EL (cell line): ENCODE data around the gene RGL2.
"Not testable (repeated sequence)": the region's sequence is repeated elsewhere in the genome, so short reads cannot be mapped to it uniquely, and the experiment has no call there.

ENCODE experiments used
- DNase-seq: peaks from one replicate; pipeline ENCODE4 v3.0.0-alpha.2; 2016

Gene RGL2

DNA sequence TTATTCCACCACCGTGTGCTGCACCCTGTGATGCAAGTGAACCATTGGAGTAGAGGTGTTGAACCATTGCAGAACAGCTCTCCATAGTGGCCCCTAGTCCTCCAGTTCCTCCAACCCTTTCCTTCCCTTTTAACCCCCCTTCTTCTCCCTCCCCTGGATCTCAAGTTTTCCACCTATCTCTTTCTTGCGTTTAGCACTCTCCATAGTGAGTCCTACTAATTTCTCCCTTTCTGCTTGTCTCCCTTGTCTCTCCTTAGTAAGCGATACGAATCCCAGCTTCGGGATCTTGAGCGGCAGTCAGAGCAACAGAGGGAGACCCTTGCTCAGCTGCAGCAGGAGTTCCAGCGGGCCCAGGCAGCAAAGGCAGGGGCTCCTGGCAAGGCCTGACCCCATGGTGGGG lies 8.3 kb downstream of the RGL2 start:
- DNase-seq = no peak

DNA sequence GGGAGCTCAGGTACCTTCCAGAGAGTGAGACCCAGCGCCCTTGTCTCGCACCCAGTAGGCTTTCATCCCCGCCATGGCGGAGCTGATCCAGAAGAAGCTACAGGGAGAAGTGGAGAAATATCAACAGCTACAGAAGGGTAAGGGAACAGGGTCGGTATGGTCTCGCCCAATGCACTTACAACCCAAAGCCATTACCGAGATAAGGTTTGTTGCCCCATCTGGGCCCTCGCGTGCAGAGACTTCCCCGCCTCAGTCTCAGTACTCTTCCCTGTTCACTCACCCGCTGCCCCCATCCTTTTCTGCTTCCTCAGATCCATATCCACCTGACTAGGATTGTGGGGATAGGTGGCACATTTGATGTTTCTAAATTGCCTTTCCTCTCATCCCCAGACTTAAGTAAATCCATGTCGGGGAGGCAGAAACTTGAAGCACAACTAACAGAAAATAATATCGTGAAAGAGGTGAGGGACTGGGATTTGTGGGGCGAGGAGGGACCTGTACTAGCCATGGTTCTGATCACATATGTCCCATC lies 8.9 kb downstream of the RGL2 start:
- no peak for DNase-seq

DNA sequence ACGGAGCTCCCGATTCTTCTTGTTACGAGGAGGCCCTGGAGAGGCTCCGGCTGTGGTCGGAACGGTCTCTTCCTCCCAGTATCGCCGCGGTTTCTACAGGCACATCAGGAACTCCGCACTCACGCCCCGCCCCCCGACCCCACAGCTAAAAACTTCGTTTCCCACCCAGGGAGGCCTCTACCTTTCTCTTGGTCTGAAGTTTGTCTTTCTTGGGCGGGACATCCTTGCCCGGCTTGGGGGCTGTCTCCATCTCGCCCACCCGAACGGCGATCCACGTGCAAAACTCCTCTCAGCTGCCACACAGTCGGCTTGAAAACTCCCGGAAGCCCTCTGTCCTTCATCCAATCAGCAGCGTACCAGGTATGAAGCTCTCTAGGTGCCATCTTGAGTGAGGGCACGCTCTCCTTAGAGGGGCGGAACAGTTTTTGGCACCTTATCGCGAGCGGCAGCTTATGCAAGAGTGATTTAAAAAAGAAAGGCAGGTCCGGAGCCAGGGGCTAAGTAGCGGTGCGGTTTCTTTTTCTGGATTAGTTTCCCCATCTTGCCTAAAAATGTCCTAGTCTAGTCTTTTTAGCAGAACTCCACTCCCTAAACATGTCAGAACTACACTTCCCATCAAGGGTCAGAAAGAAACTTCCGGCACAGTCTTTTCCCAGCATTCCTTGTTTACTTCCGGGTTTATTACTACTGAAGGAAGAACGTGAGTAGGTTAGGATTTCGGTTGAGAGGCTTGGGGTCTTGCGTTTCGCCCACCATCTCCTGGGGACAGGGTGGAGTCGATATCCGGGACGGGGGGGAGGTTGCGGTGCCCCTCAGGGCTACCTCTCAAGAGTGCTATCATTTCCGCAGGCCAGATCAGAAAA lies 9.6 kb downstream of the RGL2 start, which contains the start of the genes PFDN6 and WDR46:
TSS of gene PFDN6 (plus strand) at position 681 of the 863 bp plus-strand sequence. CDS start 256 bp downstream, outside the sequence.
TSS of gene WDR46 (minus strand) at position 319 of the 863 bp plus-strand sequence. CDS start at position 250, 69 bp downstream.
- DNase-seq = peak; percentile 92

DNA sequence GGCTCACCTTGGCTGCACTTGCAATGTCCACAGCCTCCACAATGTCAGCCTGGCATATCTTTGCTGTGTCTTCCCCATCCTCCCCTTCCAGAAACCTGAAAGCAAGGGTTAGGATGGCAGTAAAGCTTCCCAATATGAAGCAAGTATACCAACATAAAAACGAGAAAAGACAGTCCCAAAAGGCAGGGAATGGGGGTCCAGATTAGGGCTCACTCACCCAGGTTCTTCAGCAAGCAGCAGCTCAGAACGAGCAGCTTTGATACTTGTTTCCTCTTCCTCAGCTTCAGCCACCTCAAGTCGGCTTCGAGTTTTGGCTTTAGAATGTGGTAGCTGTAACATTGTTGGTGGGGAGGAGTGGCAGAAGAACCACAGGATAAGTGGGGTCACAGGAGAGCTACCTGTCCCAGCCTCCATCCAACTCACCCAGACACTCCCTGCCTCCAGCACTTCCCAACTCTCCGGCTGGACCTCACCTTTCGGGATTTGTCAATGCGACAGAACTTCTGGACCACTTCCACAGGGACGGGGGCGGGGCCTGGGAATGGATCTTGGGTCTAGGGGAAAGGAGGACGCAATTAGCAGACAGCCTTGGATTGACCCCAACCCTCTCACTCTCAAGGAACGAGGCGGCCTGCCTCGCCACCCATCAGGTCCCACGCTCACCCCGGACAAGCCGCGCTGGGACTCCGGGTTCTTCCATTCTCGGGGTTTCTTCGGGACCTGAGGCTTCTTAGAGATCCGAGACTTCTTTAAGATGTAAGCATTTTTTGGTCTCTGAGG lies 10.4 kb downstream of the RGL2 start:
- no peak for DNase-seq

DNA sequence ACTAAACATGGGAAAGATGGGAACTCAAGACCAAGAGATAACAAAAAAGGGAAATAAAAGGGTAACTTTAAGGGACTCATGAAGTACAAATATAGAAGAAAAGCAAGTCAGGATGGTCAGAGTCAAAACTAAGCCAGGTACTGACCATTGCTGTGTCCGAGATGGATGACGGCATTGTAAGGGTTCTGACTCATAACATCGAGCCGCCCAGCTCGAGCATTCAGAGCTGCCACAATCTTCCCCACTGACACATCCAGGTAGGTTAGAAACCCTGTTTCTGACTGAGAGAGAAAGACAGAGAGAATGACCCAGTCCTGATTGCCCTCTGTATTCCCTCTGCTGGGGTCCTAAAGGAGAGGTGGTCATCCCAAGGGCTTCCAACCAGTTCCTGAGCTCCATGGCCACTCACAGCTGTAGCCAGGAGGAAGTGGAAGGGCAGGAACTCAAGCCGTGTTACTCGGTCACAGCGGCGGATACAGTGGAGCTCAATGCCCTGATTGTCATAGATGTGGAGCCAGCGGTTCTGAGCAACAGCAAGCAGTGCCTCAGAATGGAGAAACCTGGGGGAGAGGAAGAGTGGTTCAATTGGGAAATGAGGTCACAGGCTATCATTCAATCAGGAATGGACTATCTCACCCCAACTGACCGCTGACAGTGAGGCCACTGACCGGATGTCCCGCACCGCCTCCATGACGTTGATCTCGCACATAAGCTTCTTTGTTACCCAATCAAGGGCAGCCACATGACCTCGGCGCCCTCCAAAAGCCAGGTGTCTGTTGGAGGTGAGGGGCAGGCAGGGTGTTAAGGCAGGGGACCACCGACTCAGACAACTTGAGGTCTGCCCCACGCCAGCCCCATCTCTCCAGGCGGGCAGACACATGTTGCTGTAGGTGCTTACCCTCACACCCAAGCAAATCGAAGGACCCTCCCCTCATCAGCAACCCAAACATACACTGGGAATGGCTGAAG lies 11.5 kb downstream of the RGL2 start:
- DNase-seq = no peak

DNA sequence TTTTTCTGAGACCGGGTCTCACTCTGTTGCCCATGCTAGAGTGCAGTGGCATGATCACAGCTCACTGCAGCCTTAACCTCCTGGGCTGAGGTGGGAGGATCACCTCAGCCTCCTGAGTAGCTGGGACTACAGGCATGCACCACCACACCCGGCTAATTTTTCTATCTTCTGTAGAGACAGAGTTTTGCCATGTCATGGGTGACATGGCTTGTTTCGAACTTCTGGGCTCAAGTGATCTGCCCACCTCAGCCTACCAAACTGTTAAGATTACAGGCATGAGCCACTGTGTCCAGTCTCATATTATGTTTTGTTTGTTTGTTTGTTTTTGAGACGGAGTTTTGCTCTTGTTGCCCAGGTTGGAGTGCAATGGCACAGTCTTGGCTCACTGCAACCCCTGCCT lies 13.5 kb downstream of the RGL2 start:
- DNase-seq = not testable (repeated sequence)

DNA sequence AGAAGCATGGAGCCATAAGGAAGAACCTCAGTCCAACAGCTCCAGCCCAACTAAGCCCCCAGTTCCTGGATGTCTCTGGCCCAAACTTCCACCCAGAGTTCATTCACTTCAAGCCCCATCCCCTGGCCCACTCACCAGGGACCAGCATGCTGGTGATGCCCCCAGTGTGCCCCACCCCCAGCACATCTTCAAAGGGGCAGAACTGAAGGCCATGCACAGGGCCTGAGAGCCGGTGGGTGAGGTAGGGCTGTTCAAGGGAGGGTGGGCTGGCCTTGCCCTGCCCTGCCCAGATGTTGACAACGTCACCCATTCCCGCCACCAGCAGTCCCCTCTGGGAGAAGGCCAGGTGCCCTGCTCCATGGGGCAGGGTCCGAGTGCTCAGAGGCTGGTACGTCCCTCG lies 18.2 kb downstream of the RGL2 start:
- DNase-seq = no peak

DNA sequence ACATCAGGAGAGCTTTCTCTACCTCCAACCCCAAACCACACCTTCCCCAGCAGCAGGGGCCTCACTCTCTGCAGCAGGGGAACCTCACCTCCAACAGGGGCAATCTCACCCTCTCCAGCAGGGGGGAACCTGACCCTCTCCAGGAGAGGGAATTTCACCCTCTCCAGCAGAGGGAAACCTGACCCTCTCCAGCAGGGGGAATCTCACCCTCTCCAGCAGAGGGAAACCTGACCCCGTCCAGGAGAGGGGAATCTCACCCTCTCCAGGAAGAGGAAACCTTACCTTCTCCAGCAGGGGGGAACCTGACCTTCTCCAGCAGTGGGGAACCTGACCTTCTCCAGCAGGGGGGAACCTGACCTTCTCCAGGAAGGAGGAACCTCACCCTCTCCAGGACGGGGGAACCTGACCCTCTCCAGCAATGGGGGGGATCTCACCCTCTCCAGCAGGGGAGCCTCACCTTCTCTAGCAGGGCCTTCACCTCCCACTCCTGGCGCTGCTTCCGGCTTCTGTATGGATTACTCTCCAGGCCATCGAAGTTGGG lies 18.7 kb downstream of the RGL2 start:
- peak; percentile 65 for DNase-seq

DNA sequence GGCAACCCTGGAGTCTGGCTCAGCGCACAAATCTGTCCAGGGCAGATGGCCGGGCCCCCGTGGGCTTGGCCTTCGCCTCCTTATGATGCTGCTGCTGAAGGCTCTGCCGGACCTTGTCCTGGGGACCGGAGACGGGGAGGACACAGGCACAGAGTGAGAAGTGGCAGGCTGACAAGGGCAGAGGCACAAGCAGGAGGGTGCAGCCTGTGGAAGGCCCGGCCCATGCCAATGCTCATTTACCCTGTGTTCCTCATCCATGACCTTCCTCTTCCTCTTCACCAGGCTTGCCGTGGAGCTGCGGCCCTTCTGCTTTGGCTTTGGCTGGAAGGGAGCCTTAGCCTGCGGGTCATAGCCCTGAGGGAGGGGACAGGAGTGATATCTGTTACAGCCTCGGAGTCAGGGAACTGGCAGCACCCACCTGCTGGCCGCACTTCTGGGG lies 19.5 kb downstream of the RGL2 start:
- DNase-seq = no peak

DNA sequence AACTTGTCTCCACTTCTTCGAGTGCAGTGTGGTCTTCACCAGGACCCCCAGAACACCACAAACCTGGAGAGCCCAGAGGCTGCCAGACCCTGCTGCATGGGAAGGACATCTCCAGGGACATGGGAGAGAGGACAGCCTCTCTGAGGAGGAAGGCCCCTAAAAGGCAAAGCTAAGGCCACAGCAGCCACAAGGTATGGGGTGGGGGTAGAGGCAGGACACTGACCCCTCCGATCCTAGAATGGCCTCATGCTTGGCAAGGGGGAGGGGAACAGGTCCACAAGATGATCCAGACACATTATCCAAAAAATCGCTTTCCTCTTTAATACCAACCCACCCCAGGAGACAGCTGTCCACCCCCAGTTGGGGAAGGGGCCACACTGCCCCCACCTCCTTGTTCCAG lies 19.9 kb downstream of the RGL2 start:
- no peak for DNase-seq

DNA sequence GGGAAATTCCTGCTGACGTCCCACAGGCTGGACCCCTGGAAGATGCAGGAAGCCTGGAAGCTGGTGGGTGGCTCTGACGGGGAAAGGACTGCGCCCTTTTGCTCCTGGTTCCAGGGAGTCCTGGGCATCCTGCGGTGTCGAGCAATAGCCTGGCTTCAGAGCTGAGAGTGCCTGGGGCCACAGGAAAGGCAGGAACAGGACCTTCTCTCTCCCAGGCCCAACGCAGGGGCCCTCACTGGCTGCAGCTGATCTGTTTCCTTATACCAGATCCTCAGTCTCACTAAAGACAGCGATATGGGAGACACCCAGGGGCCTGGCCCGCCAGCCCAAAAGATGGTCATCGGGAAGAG lies 20.4 kb downstream of the RGL2 start:
- no peak for DNase-seq

DNA sequence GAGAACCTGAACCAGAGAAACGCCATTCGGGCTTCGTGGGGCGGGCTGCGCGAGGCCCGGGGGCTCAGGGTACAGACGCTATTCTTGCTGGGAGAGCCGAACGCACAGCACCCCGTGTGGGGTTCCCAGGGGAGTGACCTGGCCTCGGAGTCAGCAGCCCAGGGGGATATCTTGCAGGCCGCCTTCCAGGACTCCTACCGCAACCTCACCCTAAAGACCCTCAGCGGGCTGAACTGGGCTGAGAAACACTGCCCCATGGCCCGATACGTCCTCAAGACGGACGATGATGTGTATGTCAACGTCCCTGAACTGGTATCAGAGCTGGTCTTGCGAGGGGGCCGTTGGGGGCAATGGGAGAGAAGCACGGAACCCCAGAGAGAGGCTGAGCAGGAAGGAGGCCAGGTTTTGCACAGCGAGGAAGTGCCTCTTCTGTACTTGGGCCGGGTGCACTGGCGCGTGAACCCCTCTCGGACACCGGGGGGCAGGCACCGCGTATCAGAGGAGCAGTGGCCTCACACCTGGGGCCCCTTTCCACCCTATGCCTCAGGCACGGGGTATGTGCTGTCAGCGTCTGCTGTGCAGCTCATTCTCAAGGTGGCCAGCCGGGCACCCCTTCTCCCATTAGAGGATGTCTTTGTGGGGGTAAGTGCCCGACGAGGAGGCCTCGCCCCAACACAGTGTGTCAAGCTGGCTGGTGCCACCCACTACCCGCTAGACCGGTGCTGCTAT lies 20.9 kb downstream of the RGL2 start:
- peak; percentile 27 for DNase-seq

DNA sequence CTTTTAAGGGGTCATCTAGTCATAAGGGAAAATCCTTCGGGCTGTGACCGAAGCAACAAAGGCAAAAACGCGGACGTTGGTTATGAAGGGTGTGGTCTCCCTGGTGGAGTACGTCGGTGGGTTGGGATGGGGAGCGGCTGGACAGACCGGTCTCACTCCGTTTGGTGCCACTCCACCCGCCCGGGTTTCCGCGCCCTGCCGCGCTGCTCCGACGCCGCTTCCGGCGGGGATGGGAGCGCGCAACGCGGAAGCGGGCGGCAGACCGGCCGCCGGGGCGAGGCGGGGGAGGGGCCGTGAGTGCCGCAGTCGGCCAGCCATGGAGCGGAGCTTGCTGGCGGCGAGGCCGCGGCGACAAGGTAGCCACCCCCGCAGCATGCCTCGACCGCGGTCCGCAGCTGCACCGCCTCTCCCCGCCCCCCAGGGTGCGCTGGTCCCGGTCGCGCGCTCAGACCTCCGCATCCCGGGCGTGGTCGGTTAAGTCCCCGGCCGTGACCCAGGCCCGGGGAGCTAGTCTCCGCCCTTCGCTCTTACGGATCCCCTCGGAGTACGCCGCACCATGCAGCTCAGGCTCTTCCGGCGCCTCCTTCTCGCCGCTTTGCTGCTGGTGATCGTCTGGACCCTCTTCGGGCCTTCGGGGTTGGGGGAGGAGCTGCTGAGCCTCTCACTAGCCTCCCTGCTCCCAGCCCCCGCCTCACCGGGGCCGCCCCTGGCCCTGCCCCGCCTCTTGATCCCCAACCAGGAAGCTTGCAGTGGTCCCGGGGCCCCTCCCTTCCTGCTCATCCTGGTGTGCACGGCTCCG lies 21.7 kb downstream of the RGL2 start, which contains the start of gene B3GALT4:
TSS of gene B3GALT4 (plus strand) at position 260 of the 799 bp plus-strand sequence. CDS start at position 557, 297 bp downstream.
- peak; percentile 80 for DNase-seq

DNA sequence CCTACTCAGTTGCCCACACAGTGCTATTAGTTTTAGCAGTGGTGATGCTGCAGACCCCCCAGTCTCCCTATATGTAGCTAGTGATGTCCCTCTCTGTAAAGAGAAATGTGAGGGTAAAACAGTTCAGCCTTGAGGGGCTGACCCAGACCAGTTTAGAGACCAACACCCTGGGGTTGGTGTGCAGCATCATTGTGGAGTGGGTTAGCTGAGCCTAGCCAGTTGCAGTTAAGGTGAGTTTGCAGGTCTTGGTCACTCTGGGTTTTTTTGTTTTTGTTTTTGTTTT lies 22.2 kb downstream of the RGL2 start:
- no peak for DNase-seq

DNA sequence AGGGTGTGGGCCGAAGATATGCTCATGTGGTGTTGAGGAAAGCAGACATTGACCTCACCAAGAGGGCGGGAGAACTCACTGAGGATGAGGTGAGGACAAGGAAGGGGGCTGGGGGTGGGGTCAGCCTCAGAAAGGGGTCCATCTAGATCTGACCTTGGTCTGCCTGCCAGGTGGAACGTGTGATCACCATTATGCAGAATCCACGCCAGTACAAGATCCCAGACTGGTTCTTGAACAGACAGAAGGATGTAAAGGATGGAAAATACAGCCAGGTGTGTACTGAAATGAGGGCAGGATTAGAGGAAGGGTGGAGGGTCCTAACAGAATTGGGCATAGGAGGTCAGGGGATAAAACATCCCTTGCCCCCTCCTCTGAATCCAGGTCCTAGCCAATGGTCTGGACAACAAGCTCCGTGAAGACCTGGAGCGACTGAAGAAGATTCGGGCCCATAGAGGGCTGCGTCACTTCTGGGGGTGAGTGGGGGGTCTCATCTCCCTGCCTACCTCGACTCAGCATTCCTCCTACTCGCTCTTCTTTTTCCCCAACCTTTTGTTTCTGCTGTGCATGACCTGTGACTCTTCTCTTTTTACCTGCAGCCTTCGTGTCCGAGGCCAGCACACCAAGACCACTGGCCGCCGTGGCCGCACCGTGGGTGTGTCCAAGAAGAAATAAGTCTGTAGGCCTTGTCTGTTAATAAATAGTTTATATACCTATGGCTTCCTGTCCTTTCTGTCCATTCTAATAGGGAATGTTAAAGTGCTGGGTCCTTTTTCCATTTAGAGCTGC lies 22.8 kb downstream of the RGL2 start:
- DNase-seq = not testable (repeated sequence)

DNA sequence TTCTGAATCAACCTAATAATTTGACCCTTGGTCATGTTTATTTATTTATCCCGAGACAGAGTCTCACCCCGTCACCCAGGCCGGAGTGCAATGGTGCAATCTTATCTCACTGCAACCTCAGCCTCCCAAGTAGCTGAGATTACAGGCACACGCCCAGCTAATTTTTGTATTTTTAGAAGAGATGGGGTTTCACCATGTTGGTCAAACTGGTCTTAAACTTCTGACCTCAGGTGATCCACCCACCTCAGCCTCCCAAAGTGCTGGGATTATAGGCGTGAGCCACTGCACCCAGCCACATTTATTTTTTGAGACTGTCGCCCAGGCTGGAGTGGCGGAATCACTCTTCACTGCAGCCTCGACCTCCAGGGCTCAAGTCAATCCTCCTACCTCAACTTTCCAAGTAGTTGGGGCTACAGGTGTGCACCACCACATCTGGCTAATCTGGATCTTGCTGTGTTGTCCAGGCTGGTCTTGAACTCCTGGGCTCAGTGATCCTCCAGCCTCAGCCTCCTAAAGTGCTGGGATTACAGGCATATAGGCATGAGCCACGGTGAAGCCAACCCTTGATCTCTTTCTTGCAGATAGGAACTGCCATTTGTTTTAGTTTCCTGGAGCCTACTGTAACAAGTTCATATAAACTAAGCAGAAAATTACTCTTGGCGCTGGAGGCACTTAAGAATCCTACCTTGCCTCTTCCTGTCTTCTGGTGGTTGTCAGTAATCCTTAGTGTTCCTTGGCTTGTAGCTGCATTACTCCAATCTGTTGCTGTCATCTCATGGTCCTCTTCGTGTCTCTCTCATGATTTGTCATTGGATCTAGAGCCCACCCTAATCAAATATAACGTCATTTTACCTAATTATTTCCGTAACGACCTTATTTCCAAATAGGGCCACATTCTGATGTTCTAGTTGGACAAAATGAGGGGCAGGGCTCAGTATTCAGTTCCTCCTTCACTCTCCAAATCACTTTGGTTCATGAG lies 24.5 kb downstream of the RGL2 start:
- no peak for DNase-seq

DNA sequence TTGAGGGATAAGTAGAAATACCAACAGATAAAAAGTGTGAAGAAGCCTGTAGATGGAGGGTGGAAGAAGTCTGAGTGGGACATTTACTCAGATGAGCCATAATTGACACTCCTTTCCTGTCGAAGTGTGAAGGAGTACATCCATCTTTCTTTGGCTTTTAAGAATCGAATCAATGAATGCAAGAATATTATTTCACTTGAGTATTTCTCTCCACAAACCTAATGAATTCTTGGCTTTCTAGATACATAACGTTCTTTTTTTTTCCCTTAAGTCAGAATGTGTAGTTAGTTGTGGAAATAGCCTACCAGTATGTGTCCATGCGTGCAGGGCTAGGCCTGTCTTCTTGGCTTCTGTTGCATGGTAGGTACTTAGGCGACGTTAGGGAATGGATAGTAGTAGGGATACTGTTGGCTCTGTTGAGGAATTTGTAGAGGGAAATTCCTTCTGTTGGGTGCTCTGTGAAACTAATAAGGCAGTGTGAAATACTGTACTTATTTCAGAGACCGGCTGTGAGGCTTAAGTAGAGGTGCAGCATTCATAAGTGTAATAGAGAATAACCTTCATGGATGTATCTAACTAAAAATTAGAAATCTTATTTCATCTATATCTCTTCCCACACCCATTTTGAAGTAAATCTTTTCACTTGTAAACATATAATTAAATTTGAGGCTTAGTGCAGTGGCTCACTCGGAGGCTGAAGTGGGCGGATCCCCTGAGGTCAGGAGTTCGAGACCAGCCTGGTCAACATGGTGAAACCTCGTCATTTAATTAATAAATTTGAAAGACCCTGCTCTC lies 25.4 kb downstream of the RGL2 start:
- DNase-seq = no peak
